ENCODE results near the gene FOXK2. TPM values are rescaled to one million over a fixed set of nuclear protein-coding genes. Genes with fewer than 3 reads are reported as not detected.
A peak's percentile ranks its signal among the peaks of the same experiment; 100 is the strongest.

Gene FOXK2
- total RNA-seq, 1 donor from 2014 or later = 51.0 TPM

DNA sequence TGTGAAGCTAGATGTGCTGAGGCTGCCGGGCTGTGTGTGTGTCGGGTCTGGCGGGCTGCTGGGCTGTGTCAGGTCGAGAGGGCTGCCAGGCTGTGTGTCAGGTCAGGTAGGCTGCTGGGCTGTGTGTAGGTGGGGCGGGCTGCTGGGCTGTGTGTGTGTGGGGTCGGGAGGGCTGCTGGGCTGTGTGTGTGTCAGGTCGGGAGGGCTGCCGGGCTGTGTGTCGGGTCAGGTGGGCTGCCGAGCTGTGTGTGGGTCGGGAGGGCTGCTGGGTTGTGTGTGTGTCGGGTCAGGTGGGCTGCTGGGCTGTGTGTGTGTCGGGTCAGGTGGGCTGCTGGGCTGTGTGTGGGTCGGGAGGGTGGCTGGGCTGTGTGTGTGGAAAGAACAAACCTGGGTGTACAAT, 120.1 kb downstream of the FOXK2 start:
- DNase-seq (ENCODE audit: low spot score) = no peak

DNA sequence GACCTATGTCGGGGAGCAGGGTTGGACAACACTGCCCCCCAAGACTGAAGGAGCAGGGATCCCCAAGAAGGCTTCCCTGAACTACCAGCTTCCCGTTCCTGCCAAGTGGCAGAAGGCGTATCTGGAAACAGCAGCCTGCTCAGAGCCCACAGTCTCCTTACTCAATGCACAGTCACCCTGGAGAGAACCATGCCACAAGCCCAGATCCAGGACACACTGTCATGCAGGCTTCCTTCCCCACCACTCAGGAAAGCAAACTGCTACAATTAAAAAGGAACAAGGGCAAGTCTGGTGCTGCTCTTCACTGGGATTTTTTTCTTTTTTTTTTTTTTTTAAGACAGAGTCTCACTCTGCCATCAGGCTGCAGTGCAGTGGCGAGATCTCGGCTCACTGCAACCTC, 120.5 kb downstream of the FOXK2 start:
- no peak for DNase-seq (ENCODE audit: low spot score)

DNA sequence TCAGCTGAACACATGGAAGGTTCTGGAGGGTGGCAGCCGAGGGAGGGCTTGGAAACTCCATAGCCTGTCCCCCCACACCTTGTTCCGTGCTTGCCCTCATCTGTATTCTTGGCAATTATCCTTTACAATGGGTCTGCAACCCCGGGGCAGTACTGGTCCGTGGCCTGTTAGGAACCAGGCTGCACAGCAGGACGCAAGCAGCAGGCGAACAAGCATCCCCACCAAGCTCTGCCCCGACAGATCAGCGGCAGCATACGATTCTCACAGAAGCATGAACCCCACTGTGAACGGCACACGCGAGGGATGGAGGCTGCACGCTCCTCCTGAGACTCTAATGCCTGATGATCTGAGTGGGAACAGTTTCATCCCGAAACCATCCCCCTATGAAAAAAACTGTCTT, 122.5 kb downstream of the FOXK2 start:
- no peak for DNase-seq (ENCODE audit: low spot score)

DNA sequence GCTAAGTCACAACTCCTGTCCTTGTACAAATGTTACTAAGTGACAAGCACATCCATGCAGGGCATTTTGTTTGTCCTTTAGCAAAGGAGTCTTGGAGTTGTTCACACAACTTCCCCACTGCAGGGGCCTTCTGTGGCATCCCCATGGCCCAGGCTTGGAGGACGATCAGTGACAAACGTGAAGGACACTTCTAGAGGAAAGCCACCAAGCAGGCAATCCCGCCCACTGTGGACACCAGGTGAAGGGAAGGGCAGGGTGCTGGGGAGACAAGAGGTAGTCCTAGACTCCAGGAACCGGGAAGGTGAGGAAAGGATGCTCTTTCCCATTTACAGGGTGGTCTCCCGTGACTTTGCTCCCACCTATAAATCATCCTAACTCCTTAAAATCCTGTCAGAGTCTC, 124.6 kb downstream of the FOXK2 start:
- DNase-seq (ENCODE audit: low spot score) = no peak

DNA sequence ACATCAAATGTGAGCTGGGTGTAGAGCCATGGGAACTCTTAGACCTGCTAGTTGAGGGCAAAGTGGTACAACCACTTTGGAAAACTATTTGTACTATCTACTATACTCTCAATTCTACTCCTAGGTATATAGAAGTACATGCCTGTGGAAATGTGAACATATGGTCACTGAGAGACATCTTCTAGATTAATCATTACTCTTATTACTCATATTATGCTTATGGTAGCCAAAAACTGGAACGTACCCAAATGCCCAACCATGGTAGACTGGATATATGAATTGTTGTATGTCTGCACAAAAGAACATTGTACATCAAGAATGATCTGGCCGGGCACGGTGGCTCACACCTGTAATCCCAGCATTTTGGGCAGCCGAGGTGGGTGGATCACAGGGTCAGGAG, 126.0 kb downstream of the FOXK2 start:
- DNase-seq (ENCODE audit: low spot score) = no peak

DNA sequence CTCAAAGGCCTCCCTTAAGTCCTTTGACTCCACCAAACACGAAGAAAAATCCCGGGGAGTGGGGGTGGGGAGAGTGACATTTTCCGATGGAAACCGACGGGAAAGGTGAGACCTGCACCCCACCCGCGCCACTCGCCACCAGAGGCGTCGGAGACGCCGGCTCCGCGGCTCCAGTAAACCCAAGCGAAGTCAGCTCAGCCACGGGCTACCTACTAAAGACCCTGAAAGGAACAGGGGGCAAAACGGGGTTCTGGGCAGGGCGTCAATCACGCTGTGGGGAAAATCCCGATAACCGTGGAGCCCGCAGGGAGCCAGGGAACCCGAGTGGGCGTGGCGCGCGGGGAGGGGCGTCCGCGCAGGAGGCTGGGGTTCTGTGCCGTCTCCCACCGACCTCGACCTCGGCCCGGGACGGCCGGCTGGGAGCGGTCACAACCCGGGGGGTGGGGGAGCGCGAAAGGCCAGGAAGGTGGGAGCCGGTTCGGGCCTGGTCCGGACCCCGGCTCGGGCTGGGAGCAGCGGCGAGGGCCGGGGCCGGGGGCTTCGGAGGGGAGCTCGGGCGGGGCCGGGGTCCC, 128.1 kb downstream of the FOXK2 start:
- DNase-seq (ENCODE audit: low spot score) = no peak

DNA sequence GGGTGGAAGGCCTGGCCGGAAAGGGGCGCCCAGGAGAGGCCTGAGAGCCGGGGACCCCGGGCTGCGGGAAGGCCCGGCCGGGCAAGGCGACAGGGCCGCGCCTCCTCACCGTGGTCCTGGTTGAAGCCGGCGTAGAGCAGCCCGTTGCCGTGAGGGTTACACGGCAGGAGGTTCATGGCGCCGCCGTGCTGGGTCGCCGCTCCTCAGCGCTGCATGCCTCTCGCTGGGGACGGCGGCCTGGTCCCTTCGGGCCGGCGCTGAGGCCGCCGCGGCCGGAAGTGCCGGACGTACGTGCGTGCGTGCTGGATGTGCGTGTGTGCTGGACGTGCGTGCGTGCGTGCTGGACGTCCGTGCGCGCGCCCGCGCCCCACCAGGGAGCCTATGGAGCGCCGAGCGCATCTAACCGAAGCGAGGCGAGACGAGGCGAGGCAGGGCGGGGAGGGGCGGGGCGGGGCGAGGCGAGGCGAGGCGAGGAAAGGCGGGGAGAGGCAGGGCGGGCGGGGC, 128.7 kb downstream of the FOXK2 start, which contains the start of gene WDR45B:
Gene WDR45B (minus strand): TSS at position 280 of the 504 bp plus-strand sequence. CDS start 104 bp downstream, at position 176.
- peak; percentile 95 for DNase-seq (ENCODE audit: low spot score)

DNA sequence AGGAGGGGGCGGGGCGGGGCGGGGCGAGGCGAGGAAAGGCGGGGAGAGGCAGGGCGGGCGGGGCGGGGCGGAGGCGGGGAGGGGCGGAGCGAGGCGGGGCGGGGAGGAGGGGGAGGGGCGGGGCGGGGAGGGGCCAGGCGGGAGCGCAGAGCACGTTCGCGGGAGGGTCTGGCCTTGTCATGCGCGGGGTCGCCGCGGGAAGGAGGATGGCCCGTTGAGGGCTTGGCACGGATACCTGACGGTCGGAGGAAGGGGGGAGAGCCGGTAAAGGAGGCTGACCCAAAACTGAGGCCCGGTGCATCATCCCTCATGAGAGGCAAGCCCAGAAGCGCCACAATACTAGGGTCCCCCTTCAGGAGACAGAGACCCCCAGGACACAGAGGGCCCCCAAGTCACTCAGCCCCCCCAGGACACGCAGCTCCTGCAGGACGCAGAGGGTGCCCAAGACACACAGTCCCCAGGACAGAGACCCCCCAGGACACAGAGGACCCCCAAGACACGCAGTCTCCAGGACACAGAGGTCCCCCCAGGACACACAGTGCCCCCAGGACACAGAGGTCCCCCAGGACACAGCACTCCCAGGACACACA, 129.3 kb downstream of the FOXK2 start:
- DNase-seq (ENCODE audit: low spot score) = peak; percentile 48

DNA sequence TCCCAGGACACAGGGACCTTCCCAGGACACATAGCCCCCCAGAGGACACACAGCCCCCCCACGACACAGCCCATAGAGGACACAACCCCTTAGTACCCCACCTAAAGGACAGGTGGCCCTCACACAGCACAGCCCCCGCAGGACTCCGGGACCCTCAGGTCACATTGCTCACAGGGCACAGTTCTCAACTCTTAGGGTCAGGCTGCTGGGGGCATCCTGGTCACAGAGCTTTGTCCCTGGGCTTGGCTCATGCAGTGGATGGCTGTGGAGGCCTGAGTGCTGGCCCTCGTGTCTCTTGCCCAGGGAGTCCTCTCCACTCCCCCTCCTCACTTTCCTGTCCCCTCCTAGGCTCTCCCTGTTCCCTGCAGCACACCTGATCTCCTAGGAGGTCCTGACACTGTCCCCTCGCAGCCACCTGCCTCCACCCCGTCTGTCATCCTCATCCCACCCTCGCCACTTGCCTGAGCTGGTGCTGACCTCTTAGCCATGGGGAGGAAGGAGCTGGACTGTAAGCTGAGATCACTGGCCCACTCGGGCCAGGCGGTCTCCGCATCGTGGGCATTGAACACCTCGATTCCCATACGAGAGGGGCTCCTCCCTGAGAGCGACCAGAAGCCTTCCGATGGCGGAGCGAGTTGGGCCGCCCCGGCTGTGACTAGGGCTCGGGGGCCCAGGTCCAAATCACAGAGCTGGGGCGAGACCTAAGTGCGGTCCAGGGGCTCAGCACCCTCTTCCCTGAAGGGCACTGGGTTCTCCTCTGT, 130.1 kb downstream of the FOXK2 start:
- DNase-seq (ENCODE audit: low spot score) = no peak

DNA sequence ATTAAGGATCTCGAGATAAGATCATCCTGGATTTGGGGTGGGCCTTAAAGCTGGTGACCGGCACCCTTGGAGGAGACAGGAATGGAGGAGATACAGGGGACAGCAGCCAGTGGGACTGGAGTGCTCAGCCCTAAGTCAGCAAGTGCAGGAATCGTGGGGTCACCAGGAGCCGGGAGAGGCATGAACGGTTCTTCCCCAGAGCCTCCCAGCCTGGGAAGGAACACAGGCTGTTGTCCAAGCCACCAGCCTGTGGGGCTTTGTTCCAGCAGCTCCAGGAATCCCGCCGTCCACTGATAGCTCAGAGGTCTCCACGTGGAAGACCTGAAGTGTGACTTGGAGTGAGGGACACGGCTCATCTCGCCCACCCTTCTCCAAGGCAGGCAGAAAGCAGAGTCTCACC, 131.2 kb downstream of the FOXK2 start:
- no peak for DNase-seq (ENCODE audit: low spot score)

DNA sequence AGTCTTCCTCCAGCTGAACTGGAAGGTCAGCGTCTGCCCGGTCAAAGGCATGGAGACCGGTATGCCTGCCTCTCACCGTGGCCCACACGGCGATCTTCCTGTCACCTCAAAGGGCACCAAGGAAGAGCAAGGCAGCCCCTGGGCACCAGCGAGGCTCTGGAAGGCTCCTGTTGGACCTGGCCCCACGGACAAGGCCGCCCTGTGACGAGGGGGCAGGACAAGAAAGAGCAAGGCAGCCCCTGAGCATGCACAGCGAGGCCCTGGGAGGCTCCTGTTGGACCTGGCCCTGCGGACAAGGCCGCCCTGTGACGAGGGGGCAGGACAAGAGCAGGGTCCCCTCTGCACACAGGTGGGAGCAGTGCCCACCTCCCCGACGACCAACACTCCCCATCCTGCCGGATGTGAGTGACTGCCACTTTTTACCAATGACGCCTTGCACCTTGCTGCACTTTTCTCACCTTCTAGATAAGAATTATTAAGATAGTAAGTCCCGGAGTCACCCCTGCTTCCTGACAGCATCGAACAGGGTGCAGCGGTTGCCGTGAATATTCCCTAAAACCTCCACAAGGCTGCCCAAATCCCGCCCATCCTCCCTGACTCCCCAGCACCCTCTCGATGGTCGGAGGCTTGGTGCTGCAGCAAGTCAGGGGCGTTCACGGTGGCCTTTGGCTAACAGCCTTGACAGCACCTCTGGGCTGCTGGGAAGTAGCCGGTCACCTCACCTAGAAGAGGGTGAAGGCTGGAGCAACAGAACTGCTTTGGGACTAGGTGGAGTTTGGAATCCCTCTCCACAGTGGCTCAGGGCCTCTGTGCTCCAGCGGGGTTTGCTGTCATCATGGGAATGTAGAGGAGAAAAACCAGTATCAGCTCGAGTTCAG, 134.4 kb downstream of the FOXK2 start:
- no peak for DNase-seq (ENCODE audit: low spot score)

Other genes starting within 250 kb of the FOXK2 start
- 161 TPM for gene CSNK1D, start 246.0 kb upstream of the FOXK2 start, total RNA-seq
- gene CD7, start 202.1 kb upstream of the FOXK2 start, total RNA-seq = 12.0 TPM
- gene SECTM1, start 186.0 kb upstream of the FOXK2 start, total RNA-seq = 8.5 TPM
- not detected for gene TEX19, start 160.5 kb upstream of the FOXK2 start, total RNA-seq
- not detected for gene UTS2R, start 148.0 kb upstream of the FOXK2 start, total RNA-seq
- gene HEXD, start 101.4 kb upstream of the FOXK2 start, total RNA-seq = 55.1 TPM
- gene OGFOD3, start 101.1 kb upstream of the FOXK2 start, total RNA-seq = 45.6 TPM
- gene CYBC1, start 69.0 kb upstream of the FOXK2 start, total RNA-seq = 114 TPM
- 80.0 TPM for gene NARF, start 61.0 kb upstream of the FOXK2 start, total RNA-seq
- 86.6 TPM for gene WDR45B, start 128.7 kb downstream of the FOXK2 start, total RNA-seq
- gene RAB40B, start 179.0 kb downstream of the FOXK2 start, total RNA-seq = 27.6 TPM
- 38.5 TPM for gene FN3KRP, start 197.0 kb downstream of the FOXK2 start, total RNA-seq
- gene FN3K, start 215.9 kb downstream of the FOXK2 start, total RNA-seq = 46.8 TPM
- gene TBCD, start 232.3 kb downstream of the FOXK2 start, total RNA-seq = 96.5 TPM

Data from mucosa of gallbladder (tissue), 1 donor.